Left ventricle myocardium inferior (tissue), 1 donor: Measurements from ENCODE around the gene LSP1. TPM values are rescaled to one million over a fixed set of nuclear protein-coding genes. Genes with fewer than 3 reads are reported as not detected.

Experiments used
- DNase-seq: peaks from one replicate; pipeline ENCODE4 v3.0.0-alpha.2; 2020
- H3K27ac ChIP-seq: fragments of 200-600 bp; replicated peaks from 2 replicates; pipeline ENCODE4 v1.8.0; 2021
- H3K27me3 ChIP-seq: fragments of 200-600 bp; 2 replicates; pipeline ENCODE4 v1.8.0; 2021; ENCODE audit warnings: low read depth
- H3K36me3 ChIP-seq: fragments of 200-600 bp; 2 replicates; pipeline ENCODE4 v1.8.0; 2021
- H3K4me1 ChIP-seq: fragments of 200-600 bp; 2 replicates; pipeline ENCODE4 v1.8.0; 2021
- H3K4me3 ChIP-seq: fragments of 200-600 bp; 2 replicates; pipeline ENCODE4 v1.8.0; 2021; ENCODE audit warnings: mild to moderate bottlenecking, moderate library complexity
- H3K9me3 ChIP-seq: fragments of 200-600 bp; replicated peaks from 2 replicates; pipeline ENCODE4 v1.8.0; 2021
- CTCF ChIP-seq: fragments of 200-600 bp; IDR thresholded peaks from 2 replicates; pipeline ENCODE4 v1.8.0; 2021; ENCODE audit warnings: antibody characterized with exemption, mild to moderate bottlenecking, borderline replicate concordance
- intact Hi-C: fragments of 100-400 bp; cut with micrococcal nuclease; formaldehyde crosslinking; loops from one replicate; pipeline ENCODE4 v1.11.0; 2022
- total RNA-seq: library from RNA; stranded (reverse); fragmentation: NEBNext Ultra II Directional; extraction: Animal tissue kit (Norgen Biotek cat#: 25700); gene quantifications from one replicate; pipeline ENCODE4 v1.2.1, GENCODE V29; 2021
- donor health status: DM: no; HTN: yes; CAD: no; lungs with severe emphysema.

The LSP1 gene
- total RNA-seq, 1 donor from 2014 or later: 19.7 TPM

- intact Hi-C loops: no loop called here
- H3K27me3 ChIP-seq: peaks cover 21% of the 10 kb centered on the region
- TF ChIP-seq CTCF: no peak
- H3K4me3 ChIP-seq: no peak overlapping the region
- H3K27ac ChIP-seq: no peak overlapping the region
- no peak for DNase-seq
- no peaks in the 10 kb centered on the region for H3K9me3 ChIP-seq
- peaks cover 16% of the 10 kb centered on the region for H3K4me1 ChIP-seq
- H3K36me3 ChIP-seq: no peaks in the 10 kb centered on the region
Observed at GRCh38 chr11:1825785-1826451, 27.0 kb upstream of the LSP1 start.

GRCh38 chr11:1826552-1827094, 26.3 kb upstream of the LSP1 start:
- Histone ChIP-seq H3K4me3 (no peak overlapping the region), H3K27ac (peak overlapping the region; percentile 16), H3K27me3 (peaks cover 28% of the 10 kb centered on the region), H3K4me1 (peaks cover 16% of the 10 kb centered on the region), H3K9me3 (no peaks in the 10 kb centered on the region), H3K36me3 (no peaks in the 10 kb centered on the region)
- DNase-seq: no peak
- TF ChIP-seq CTCF: no peak
- intact Hi-C loops: no loop called here

DNA sequence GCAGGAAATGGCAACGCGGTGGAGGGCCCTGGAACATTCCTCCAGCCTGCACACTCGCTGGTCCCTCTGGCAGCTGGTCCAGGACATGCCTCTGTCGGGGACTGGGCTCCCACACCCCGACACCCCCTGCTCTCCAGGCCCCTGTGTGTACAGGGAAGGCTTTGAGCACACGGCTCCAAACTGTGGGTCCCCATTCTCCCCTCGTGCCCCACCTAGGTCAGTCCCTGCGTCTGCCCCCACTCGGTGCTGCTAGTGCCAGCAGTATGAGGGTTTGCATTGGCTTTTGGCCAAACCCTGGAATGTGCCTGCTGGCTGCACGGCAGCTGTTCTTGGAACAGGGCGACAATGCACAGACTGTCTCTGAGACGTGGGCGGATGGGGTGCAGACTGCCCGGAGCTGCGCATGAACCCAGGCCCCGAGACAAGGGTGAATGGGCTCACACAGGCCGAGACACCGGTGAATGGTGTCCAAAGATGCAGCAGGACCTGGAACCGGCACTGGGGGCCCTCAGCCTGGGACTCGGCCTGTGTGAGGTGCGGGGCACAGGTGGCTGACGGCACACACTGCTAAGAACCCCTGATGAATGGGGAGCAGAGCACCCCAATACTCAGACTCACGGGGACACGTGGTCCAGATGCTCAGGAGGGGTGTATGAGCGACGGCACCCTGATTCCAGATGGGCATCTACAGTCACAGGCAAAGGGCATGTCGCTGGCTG, 25.6 kb upstream of the LSP1 start:
- peaks cover 34% of the 10 kb centered on the region for H3K27me3 ChIP-seq
- no peaks in the 10 kb centered on the region for H3K36me3 ChIP-seq
- H3K4me1 ChIP-seq: peaks cover 19% of the 10 kb centered on the region
- intact Hi-C loops: no loop called here
- H3K4me3 ChIP-seq: no peak overlapping the region
- no peak for DNase-seq
- no peak for TF ChIP-seq CTCF
- no peaks in the 10 kb centered on the region for H3K9me3 ChIP-seq
- H3K27ac ChIP-seq: peak overlapping the region; percentile 16

DNA sequence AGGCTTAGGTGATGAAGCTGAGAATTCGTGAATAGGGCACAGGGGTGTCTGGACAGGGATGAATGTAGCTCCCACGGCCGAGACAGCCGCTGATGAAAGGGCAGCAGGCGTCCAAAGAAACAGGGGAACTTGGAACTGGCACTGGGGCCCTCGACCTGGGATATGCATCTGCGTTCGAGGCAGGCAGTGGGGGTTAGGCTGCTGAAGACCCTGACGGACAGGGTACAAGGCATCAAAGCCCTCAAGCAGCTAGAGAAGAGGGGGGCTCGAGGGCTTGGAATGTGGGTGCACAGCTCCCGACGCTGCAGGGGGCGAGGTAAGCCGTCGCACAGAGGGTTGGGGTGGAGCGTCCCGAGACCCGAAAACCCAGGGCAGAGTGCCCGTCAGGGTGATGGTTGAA, 25.0 kb upstream of the LSP1 start:
- no peak overlapping the region for H3K4me3 ChIP-seq
- intact Hi-C loops: no loop called here
- peaks cover 34% of the 10 kb centered on the region for H3K27me3 ChIP-seq
- no peaks in the 10 kb centered on the region for H3K9me3 ChIP-seq
- H3K36me3 ChIP-seq: no peaks in the 10 kb centered on the region
- DNase-seq: no peak
- H3K4me1 ChIP-seq: peaks cover 25% of the 10 kb centered on the region
- no peak for TF ChIP-seq CTCF
- H3K27ac ChIP-seq: no peak overlapping the region

GRCh38 chr11:1828542-1828941, 24.3 kb upstream of the LSP1 start:
- no peaks in the 10 kb centered on the region for H3K36me3 ChIP-seq
- DNase-seq: no peak
- H3K27me3 ChIP-seq: peaks cover 34% of the 10 kb centered on the region
- H3K27ac ChIP-seq: no peak overlapping the region
- no peak for TF ChIP-seq CTCF
- H3K9me3 ChIP-seq: no peaks in the 10 kb centered on the region
- intact Hi-C loops: no loop called here
- no peak overlapping the region for H3K4me3 ChIP-seq
- H3K4me1 ChIP-seq: peaks cover 25% of the 10 kb centered on the region
